Measurements from ENCODE around the gene POC1A.

DNA sequence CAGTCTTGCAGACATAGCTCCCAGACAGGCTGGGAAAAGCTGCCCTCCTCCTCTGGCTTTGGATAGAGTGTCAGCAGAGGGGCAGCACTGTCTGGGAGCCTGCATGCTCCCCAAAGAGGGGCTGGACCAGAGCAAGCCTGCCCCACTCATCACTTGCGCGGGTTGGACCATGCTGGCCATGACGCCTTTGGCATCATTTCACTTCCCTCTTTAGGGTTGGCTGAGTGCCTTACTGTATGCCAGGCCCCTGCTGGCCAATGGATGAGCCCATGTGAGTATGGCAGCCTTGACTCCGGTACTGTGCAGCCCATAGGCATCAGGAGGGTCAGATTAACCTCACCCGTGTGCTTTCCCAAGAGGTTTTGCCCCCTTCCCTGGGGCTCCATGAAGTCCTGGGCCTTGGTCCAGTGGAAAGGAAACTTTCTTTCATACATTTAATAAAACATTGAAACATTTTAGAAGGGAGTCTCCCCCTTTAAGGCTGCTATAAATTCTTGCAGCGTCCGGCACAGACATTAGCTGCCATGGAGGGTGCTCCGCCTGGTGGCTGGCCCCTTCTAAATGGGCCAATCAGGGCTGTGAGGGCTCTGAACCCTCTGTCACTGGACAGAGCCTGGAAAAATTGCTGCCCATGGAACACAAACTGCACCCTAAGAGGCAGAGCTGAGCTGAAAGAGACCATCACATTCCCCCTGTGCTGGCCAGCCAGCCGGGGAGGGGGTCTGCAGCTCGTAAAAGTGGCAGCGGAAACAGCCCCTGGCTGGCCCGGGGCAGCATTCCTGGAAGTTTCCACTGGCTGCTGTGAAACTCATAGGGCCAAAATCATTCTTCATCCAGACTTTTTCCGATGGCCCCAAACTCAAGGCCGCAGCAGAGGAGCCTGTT is 77.1 kb downstream of the POC1A start:
- TF ChIP-seq, protein P1, sequence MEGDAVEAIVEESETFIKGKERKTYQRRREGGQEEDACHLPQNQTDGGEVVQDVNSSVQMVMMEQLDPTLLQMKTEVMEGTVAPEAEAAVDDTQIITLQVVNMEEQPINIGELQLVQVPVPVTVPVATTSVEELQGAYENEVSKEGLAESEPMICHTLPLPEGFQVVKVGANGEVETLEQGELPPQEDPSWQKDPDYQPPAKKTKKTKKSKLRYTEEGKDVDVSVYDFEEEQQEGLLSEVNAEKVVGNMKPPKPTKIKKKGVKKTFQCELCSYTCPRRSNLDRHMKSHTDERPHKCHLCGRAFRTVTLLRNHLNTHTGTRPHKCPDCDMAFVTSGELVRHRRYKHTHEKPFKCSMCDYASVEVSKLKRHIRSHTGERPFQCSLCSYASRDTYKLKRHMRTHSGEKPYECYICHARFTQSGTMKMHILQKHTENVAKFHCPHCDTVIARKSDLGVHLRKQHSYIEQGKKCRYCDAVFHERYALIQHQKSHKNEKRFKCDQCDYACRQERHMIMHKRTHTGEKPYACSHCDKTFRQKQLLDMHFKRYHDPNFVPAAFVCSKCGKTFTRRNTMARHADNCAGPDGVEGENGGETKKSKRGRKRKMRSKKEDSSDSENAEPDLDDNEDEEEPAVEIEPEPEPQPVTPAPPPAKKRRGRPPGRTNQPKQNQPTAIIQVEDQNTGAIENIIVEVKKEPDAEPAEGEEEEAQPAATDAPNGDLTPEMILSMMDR (IDR thresholded peaks at IDR 0.05): peak in 2 of 5 experiments; percentile 17 to 23
- TF ChIP-seq POLR2A (IDR thresholded peaks at IDR 0.05): no peak
- no peak for TF ChIP-seq EP300 (IDR thresholded peaks at IDR 0.05)
